GM23338 (cell line): Measurements from ENCODE around the gene GJC1.

Source experiments
- EZH2 ChIP-seq: fragments of 200-600 bp; sonication (generic); IDR thresholded peaks from one replicate; pipeline ENCODE4 v1.8.0; 2017; ENCODE audit warnings: antibody characterized with exemption, mild to moderate bottlenecking, low read depth; ENCODE audit not compliant: unreplicated experiment
- TF ChIP-seq, protein P1 (sequence below), 2 experiments: fragments of 200-600 bp in 1 of 2; sonication (generic) in 1 of 2; conservative IDR thresholded peaks; 2 replicates each; pipeline versions ENCODE4 v1.5.1 to v1.6.1; 2016 to 2017; ENCODE audit warnings: antibody characterized with exemption in 2 of 2, low read depth in 2 of 2, mild to moderate bottlenecking in 2 of 2, moderate library complexity in 1 of 2
- TF ChIP-seq, protein P2 (sequence below): IDR thresholded peaks from 2 replicates; pipeline ENCODE4 v1.6.1; 2016; ENCODE audit warnings: antibody characterized with exemption

DNA sequence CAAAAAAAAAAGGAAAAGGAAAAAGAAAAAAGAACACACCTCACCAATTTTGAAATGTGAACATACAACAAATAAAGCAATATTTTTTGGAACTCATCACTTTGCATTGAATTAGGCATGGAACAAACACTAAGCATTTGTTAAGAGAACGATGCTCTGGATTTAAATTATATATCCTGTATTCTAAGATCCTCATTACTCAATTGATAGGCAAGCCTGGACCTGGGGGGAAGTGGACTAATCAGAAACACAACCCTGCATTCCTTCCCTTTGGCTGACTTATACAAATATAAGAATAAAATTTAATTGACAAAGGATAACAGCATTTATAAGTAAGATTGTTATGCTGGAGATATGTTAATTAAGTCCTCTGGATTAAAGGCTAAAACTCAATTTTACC is 2.2 kb downstream of the GJC1 start:
- TF ChIP-seq, protein P1, sequence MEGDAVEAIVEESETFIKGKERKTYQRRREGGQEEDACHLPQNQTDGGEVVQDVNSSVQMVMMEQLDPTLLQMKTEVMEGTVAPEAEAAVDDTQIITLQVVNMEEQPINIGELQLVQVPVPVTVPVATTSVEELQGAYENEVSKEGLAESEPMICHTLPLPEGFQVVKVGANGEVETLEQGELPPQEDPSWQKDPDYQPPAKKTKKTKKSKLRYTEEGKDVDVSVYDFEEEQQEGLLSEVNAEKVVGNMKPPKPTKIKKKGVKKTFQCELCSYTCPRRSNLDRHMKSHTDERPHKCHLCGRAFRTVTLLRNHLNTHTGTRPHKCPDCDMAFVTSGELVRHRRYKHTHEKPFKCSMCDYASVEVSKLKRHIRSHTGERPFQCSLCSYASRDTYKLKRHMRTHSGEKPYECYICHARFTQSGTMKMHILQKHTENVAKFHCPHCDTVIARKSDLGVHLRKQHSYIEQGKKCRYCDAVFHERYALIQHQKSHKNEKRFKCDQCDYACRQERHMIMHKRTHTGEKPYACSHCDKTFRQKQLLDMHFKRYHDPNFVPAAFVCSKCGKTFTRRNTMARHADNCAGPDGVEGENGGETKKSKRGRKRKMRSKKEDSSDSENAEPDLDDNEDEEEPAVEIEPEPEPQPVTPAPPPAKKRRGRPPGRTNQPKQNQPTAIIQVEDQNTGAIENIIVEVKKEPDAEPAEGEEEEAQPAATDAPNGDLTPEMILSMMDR (conservative IDR thresholded peaks at IDR 0.05; ENCODE audit: low read depth in 2 of 2), result no peak
- TF ChIP-seq EZH2, result no peak
- TF ChIP-seq, protein P2, sequence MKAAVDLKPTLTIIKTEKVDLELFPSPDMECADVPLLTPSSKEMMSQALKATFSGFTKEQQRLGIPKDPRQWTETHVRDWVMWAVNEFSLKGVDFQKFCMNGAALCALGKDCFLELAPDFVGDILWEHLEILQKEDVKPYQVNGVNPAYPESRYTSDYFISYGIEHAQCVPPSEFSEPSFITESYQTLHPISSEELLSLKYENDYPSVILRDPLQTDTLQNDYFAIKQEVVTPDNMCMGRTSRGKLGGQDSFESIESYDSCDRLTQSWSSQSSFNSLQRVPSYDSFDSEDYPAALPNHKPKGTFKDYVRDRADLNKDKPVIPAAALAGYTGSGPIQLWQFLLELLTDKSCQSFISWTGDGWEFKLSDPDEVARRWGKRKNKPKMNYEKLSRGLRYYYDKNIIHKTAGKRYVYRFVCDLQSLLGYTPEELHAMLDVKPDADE, result no peak
